ENCODE data around the gene PPA1.
"Not testable (repeated sequence)": the region's sequence is repeated elsewhere in the genome, so short reads cannot be mapped to it uniquely, and the experiment has no call there.

PPA1 gene

GRCh38 chr10:70206762-70207161 lies 26.5 kb downstream of the PPA1 start:
- no peak for DNase-seq

GRCh38 chr10:70201105-70201504 lies 32.1 kb downstream of the PPA1 start:
- DNase-seq: no peak

GRCh38 chr10:70198696-70199466 lies 34.3 kb downstream of the PPA1 start:
- no peak for DNase-seq

GRCh38 chr10:70197235-70197945 lies 35.8 kb downstream of the PPA1 start:
- DNase-seq: no peak

- DNase-seq: no peak
These were observed 39.8 kb downstream of the PPA1 start for GRCh38 chr10:70193391-70193844.

GRCh38 chr10:70192326-70192968 lies 40.8 kb downstream of the PPA1 start:
- no peak for DNase-seq

GRCh38 chr10:70191972-70192305 lies 41.3 kb downstream of the PPA1 start:
- DNase-seq: no peak

GRCh38 chr10:70191161-70191971 lies 41.9 kb downstream of the PPA1 start:
- DNase-seq: no peak

- DNase-seq: no peak
These were observed 42.6 kb downstream of the PPA1 start for GRCh38 chr10:70190581-70190980.

GRCh38 chr10:70190102-70190501 lies 43.1 kb downstream of the PPA1 start:
- DNase-seq: no peak

- DNase-seq: no peak
These were observed 44.5 kb downstream of the PPA1 start for GRCh38 chr10:70188768-70189167.

- DNase-seq: no peak
These were observed 46.7 kb downstream of the PPA1 start for GRCh38 chr10:70186571-70186970.

GRCh38 chr10:70186090-70186489 lies 47.1 kb downstream of the PPA1 start:
- no peak for DNase-seq

GRCh38 chr10:70183304-70183703 lies 49.9 kb downstream of the PPA1 start:
- no peak for DNase-seq

GRCh38 chr10:70179209-70179608 lies 54.0 kb downstream of the PPA1 start:
- DNase-seq: not testable (repeated sequence)

- DNase-seq: no peak
These were observed 55.0 kb downstream of the PPA1 start for GRCh38 chr10:70178139-70178725.

- DNase-seq: no peak
These were observed 56.8 kb downstream of the PPA1 start for GRCh38 chr10:70176441-70176840.

- no peak for DNase-seq
These were observed 57.7 kb downstream of the PPA1 start for GRCh38 chr10:70175516-70175915.

- DNase-seq: no peak
These were observed 59.0 kb downstream of the PPA1 start for GRCh38 chr10:70174058-70174741.

GRCh38 chr10:70169649-70170364 lies 63.4 kb downstream of the PPA1 start:
- no peak for DNase-seq

- no peak for DNase-seq
These were observed 64.2 kb downstream of the PPA1 start for GRCh38 chr10:70169011-70169410.

Data from GOT3 (cell line).